ENCODE results near the gene HEPN1. TPM values are rescaled to one million over a fixed set of nuclear protein-coding genes. Genes with fewer than 3 reads are reported as not detected.

Gene HEPN1
- total and polyA plus RNA-seq, 2 donors from 2014 or later = not detected

DNA sequence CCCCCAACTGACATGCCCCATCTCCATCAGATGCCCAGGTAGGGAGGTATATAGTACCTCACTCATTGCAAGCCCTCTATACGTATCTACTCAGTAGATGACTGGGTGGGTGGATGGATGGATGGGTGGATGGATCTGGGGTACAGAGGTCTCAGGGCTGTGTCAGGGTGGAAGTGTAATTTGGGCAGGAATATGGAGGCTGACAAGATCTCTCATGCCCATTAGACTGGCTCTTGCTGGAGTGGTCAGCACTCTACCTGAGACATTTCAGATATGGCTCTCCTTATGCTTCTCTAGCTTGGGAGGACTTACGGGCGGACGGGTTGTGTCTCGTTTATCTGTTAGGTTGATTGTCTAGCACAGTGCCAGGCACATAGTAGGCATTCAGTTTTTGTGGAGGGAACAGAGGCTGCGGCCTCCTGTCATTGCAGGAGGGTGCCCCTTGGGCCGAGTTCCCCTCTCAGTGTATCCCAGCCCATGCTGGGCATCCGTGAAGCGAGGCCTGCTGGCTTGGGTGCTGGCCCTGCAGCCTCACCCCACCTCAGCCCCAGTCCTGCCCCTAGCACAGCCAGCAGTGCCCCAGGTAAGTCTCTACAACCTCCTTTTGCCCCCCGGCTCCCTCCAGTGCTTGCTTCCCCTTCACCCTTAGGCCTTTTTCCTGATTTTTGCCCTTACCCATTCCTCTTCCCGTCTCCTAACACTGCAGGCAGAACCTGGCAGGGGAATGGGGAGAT, 40.1 kb upstream of the HEPN1 start:
- intact Hi-C loops (cut with DNase I) = no loop called here
- Histone ChIP-seq H3K36me3 (ENCODE audit: control insufficient read depth in 2 of 3, insufficient read depth in 3 of 3, low read length in 3 of 3) (no peaks in the 10 kb centered on the region), H3K4me3 (ENCODE audit: low read length in 3 of 3) (no peak overlapping the region), H3K27ac (ENCODE audit: low read depth in 2 of 2, low read length in 2 of 2) (no peak overlapping the region), H3K9ac (ENCODE audit: low read length in 3 of 3) (no peak overlapping the region), H3K9me3 (ENCODE audit: control insufficient read depth in 2 of 3, insufficient read depth in 1 of 3, low read length in 3 of 3) (no peaks in the 10 kb centered on the region), H3K4me1 (ENCODE audit: control insufficient read depth in 2 of 3, insufficient read depth in 2 of 3, low read depth in 1 of 3, low read length in 3 of 3) (peaks cover 0 to 11% (median 4%) of the 10 kb centered on the region in 3 donors), H3K27me3 (ENCODE audit: control insufficient read depth, insufficient read depth, low read length) (no peaks in the 10 kb centered on the region)
- TF ChIP-seq CTCF (IDR thresholded peaks at IDR 0.05; ENCODE audit: borderline replicate concordance, extremely low read depth, insufficient read depth) = no peak
- FAIRE-seq (no peak), DNase-seq (no peak)

GRCh38 chr11:124879493-124880289, 39.4 kb upstream of the HEPN1 start:
- peaks cover 0 to 11% (median 4%) of the 10 kb centered on the region in 3 donors for H3K4me1 ChIP-seq (ENCODE audit: control insufficient read depth in 2 of 3, insufficient read depth in 2 of 3, low read depth in 1 of 3, low read length in 3 of 3)
- H3K9ac ChIP-seq (ENCODE audit: low read length in 3 of 3) = no peak overlapping the region
- no peaks in the 10 kb centered on the region for H3K36me3 ChIP-seq (ENCODE audit: control insufficient read depth in 2 of 3, insufficient read depth in 3 of 3, low read length in 3 of 3)
- intact Hi-C loops (cut with DNase I) = no loop called here
- H3K27me3 ChIP-seq (ENCODE audit: control insufficient read depth, insufficient read depth, low read length) = no peaks in the 10 kb centered on the region
- no peak overlapping the region for H3K4me3 ChIP-seq (ENCODE audit: low read length in 3 of 3)
- H3K27ac ChIP-seq (ENCODE audit: low read depth in 2 of 2, low read length in 2 of 2) = no peak overlapping the region
- no peak for DNase-seq
- no peaks in the 10 kb centered on the region for H3K9me3 ChIP-seq (ENCODE audit: control insufficient read depth in 2 of 3, insufficient read depth in 1 of 3, low read length in 3 of 3)
- no peak for TF ChIP-seq CTCF (IDR thresholded peaks at IDR 0.05; ENCODE audit: borderline replicate concordance, extremely low read depth, insufficient read depth)
- FAIRE-seq = no peak

GRCh38 chr11:124880290-124880611, 38.8 kb upstream of the HEPN1 start:
- DNase-seq = no peak

More at GRCh38 chr11:124880290-124880611, 38.8 kb upstream of the HEPN1 start:
- intact Hi-C loops (cut with DNase I) = no loop called here
- no peak for TF ChIP-seq CTCF (IDR thresholded peaks at IDR 0.05; ENCODE audit: borderline replicate concordance, extremely low read depth, insufficient read depth)
- no peak overlapping the region for H3K27ac ChIP-seq (ENCODE audit: low read depth in 2 of 2, low read length in 2 of 2)
- no peaks in the 10 kb centered on the region for H3K9me3 ChIP-seq (ENCODE audit: control insufficient read depth in 2 of 3, insufficient read depth in 1 of 3, low read length in 3 of 3)
- no peak for FAIRE-seq
- H3K9ac ChIP-seq (ENCODE audit: low read length in 3 of 3) = no peak overlapping the region
- H3K4me1 ChIP-seq (ENCODE audit: control insufficient read depth in 2 of 3, insufficient read depth in 2 of 3, low read depth in 1 of 3, low read length in 3 of 3) = peaks cover 0 to 11% (median 4%) of the 10 kb centered on the region in 3 donors
- no peaks in the 10 kb centered on the region for H3K27me3 ChIP-seq (ENCODE audit: control insufficient read depth, insufficient read depth, low read length)
- H3K36me3 ChIP-seq (ENCODE audit: control insufficient read depth in 2 of 3, insufficient read depth in 3 of 3, low read length in 3 of 3) = no peaks in the 10 kb centered on the region
- H3K4me3 ChIP-seq (ENCODE audit: low read length in 3 of 3) = no peak overlapping the region

Measured in kidney (tissue), 14 donors.